Mesothelial cell of epicardium (in vitro differentiated cells): ENCODE measurements around the gene MARK2. TPM values are rescaled to one million over a fixed set of nuclear protein-coding genes. Genes with fewer than 3 reads are reported as not detected.

Experiments
- DNase-seq, 2 experiments: peaks; one replicate each; pipeline ENCODE4 v3.0.0; 2021; ENCODE audit warnings: low spot score in 2 of 2; ENCODE audit not compliant: unreplicated experiment in 2 of 2
- H3K27ac Mint-ChIP-seq: 2 replicates; pipeline ENCODE4 v1.8.0; 2021; ENCODE audit warnings: mixed read lengths
- H3K27me3 Mint-ChIP-seq: 2 replicates; pipeline ENCODE4 v1.8.0; 2021; ENCODE audit warnings: low read depth, mixed read lengths
- H3K36me3 Mint-ChIP-seq: 2 replicates; pipeline ENCODE4 v1.8.0; 2021; ENCODE audit warnings: mixed read lengths
- H3K4me1 Mint-ChIP-seq: 2 replicates; pipeline ENCODE4 v1.8.0; 2021; ENCODE audit warnings: mixed read lengths
- H3K4me3 Mint-ChIP-seq: 2 replicates; pipeline ENCODE4 v1.8.0; 2021; ENCODE audit warnings: mild to moderate bottlenecking, moderate library complexity, mixed read lengths
- H3K9me3 Mint-ChIP-seq: 2 replicates; pipeline ENCODE4 v1.8.0; 2021; ENCODE audit warnings: mixed read lengths
- CTCF ChIP-seq: fragments of 200-600 bp; sonication (generic); IDR thresholded peaks from one replicate; pipeline ENCODE4 v1.5.0; 2021; ENCODE audit warnings: antibody characterized with exemption; ENCODE audit not compliant: unreplicated experiment
- total RNA-seq: library from RNA; stranded (reverse); gene quantifications from 3 replicates; pipeline ENCODE4 v1.2.1, GENCODE V29; 2021

Gene MARK2
- total RNA-seq, 1 donor from 2014 or later = 48.8 TPM

DNA sequence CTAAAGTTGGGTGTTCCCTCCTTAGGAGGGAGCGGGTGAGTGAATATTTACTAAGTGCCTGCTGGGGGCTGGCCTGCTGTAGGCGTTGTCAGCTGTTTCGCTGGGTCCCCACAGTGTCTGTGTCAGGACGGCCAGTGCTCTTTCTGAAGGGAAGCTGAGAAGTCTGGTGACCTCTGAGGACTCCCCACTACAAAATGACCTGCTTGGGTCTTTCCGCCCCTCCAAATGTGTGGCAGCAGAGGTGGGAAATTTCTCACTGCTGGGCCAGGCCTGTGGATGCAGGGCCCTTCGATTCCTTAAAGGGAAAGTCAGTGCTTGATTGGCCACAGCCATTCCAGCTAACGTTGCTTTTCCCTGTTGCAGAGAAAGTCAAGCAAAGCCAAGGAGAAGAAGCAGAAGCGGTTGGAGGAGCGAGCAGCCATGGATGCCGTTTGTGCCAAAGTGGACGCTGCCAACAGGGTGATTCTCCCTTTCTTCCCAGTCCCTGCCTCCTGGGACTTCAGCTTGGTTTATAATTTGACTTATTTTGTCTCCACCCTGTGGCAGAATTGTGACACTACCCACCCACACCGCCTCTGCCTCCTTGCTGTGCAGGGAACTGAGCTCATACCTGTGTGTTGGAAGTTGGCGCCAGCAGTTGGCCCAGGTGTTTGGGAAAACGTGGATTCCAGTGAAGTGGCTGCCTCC is 106.7 kb downstream of the MARK2 start:
- peak overlapping the region; percentile 16 for H3K27ac Mint-ChIP-seq
- H3K27me3 Mint-ChIP-seq = no peaks in the 10 kb centered on the region
- no peaks in the 10 kb centered on the region for H3K9me3 Mint-ChIP-seq
- DNase-seq = peak in 1 of 2 experiments; percentile 71
- H3K4me3 Mint-ChIP-seq = no peak overlapping the region
- TF ChIP-seq CTCF = peak; percentile 65
- peaks cover 12% of the 10 kb centered on the region for H3K4me1 Mint-ChIP-seq
- H3K36me3 Mint-ChIP-seq = peaks cover 3% of the 10 kb centered on the region

DNA sequence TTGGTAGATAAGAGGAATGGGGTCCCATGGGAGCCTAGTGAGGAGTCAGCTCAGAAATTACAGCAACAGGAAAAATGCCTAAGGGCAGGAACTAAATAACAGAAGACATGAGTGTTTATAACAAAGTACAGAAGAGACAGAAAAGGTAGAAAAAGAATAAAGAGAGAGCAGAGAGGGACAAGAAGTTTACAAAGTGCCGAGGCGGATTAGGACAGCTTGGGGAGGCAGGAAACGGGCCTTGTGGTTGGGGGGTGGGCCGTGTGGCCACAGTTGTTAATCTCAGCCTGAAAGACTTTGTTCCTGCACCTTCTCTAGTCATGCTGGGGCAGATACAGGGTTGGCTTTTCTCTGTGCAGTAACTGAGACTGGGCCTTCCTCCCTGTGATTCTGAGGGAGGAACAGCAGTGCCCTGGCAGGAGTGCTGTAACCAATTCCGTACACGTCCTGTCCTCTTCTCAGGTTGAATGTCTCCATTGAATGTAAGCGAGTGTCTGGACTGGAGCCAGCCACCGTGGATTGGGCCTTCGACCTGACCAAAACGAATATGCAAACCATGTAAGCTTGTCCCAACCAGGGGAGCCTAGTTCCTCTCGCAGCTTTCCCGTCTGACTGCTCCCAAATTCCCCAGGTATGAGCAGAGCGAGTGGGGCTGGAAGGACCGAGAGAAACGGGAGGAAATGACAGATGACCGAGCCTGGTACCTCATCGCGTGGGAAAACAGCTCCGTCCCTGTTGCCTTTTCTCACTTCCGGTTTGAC is 113.0 kb downstream of the MARK2 start:
- H3K4me1 Mint-ChIP-seq = no peaks in the 10 kb centered on the region
- no peaks in the 10 kb centered on the region for H3K27me3 Mint-ChIP-seq
- H3K27ac Mint-ChIP-seq = peak overlapping the region; percentile 22
- no peak overlapping the region for H3K4me3 Mint-ChIP-seq
- no peak for DNase-seq
- TF ChIP-seq CTCF = no peak
- no peaks in the 10 kb centered on the region for H3K9me3 Mint-ChIP-seq
- peaks cover 23% of the 10 kb centered on the region for H3K36me3 Mint-ChIP-seq

DNA sequence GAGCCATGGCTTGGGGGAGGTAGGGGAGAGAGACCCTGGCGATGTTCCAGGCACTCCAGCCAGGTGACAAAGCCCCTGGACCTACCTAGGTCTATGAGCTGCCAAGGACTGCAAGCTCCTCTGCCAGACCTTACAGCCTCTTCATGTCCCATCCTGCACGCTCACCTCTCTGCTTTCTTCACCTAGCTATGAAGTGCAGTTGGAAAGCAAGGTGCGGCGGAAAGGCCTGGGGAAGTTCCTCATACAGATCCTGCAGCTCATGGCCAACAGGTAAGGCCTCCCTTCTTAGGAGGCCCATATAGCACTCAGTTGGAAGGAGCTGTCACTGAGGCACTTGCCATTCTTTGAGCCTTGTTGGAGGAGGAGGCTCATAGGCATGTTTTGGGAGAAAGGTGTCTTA is 113.7 kb downstream of the MARK2 start:
- Mint-ChIP-seq H3K27me3 (no peaks in the 10 kb centered on the region), H3K4me3 (no peak overlapping the region), H3K27ac (no peak overlapping the region), H3K4me1 (no peaks in the 10 kb centered on the region), H3K36me3 (peaks cover 22% of the 10 kb centered on the region), H3K9me3 (no peaks in the 10 kb centered on the region)
- DNase-seq = no peak
- no peak for TF ChIP-seq CTCF

- no peak for TF ChIP-seq CTCF
- peaks cover 11% of the 10 kb centered on the region for H3K36me3 Mint-ChIP-seq
- H3K4me3 Mint-ChIP-seq = no peak overlapping the region
- no peak overlapping the region for H3K27ac Mint-ChIP-seq
- H3K4me1 Mint-ChIP-seq = peaks cover 5% of the 10 kb centered on the region
- H3K9me3 Mint-ChIP-seq = no peaks in the 10 kb centered on the region
- no peaks in the 10 kb centered on the region for H3K27me3 Mint-ChIP-seq
- DNase-seq = no peak
Observed at GRCh38 chr11:63958008-63958407, 119.1 kb downstream of the MARK2 start.

Other genes with a start within 250 kb of the MARK2 start
- 0.89 to 1.6 TPM (median 1.5 TPM) in 3 replicates for gene PLAAT3, start 224.7 kb upstream of the MARK2 start, total RNA-seq
- 19.6 to 21.6 TPM (median 20.0 TPM) in 3 replicates for gene ATL3, start 167.7 kb upstream of the MARK2 start, total RNA-seq
- 92.4 to 93.5 TPM (median 93.2 TPM) in 3 replicates for gene RTN3, start 157.6 kb upstream of the MARK2 start, total RNA-seq
- 56.8 to 62.1 TPM (median 58.5 TPM) in 3 replicates for gene ZFTA, start 70.3 kb upstream of the MARK2 start, total RNA-seq
- 55.5 to 63.7 TPM (median 60.1 TPM) in 3 replicates for gene SPINDOC, start 25.7 kb upstream of the MARK2 start, total RNA-seq
- gene RCOR2, start 78.1 kb downstream of the MARK2 start, total RNA-seq = 28.6 to 33.7 TPM (median 30.6 TPM) in 3 replicates
- 50.7 to 53.7 TPM (median 51.4 TPM) in 3 replicates for gene NAA40, start 99.9 kb downstream of the MARK2 start, total RNA-seq
- 169 to 178 TPM (median 177 TPM) in 3 replicates for gene COX8A, start 135.5 kb downstream of the MARK2 start, total RNA-seq
- gene OTUB1, start 147.3 kb downstream of the MARK2 start, total RNA-seq = 98.0 to 99.7 TPM (median 98.7 TPM) in 3 replicates
- 7.1 to 7.9 TPM (median 7.3 TPM) in 3 replicates for gene FLRT1, start 196.8 kb downstream of the MARK2 start, total RNA-seq